Smooth muscle cell (in vitro differentiated cells): Measurements from ENCODE around the gene KLK4. TPM values are rescaled to one million over a fixed set of nuclear protein-coding genes. Genes with fewer than 3 reads are reported as not detected.

ENCODE experiments used
- DNase-seq: peaks from one replicate; lab custom pipeline; 2025; ENCODE audit not compliant: unreplicated experiment; lab: John Stamatoyannopoulos, UW
- H2AFZ ChIP-seq: fragments of 200-600 bp; sonication (generic); 2 replicates; pipeline ENCODE4 v1.6.0; 2016; ENCODE audit warnings: antibody characterized with exemption, low read depth, mild to moderate bottlenecking
- H3F3A ChIP-seq: fragments of 200-600 bp; sonication (generic); 2 replicates; pipeline ENCODE4 v1.6.0; 2017; ENCODE audit warnings: antibody characterized with exemption, low read depth
- H3K27ac ChIP-seq: fragments of 200-600 bp; sonication (generic); 2 replicates; pipeline ENCODE4 v1.5.1; 2016; ENCODE audit warnings: low read depth, mild to moderate bottlenecking
- H3K27me3 ChIP-seq: fragments of 200-600 bp; sonication (generic); 2 replicates; pipeline ENCODE4 v1.6.1; 2016; ENCODE audit warnings: low read depth, mild to moderate bottlenecking
- H3K36me3 ChIP-seq: fragments of 200-600 bp; sonication (generic); 2 replicates; pipeline ENCODE4 v1.5.1; 2016; ENCODE audit warnings: low read depth
- H3K4me1 ChIP-seq: fragments of 200-600 bp; sonication (generic); 2 replicates; pipeline ENCODE4 v1.5.1; 2016; ENCODE audit warnings: low read depth
- H3K4me2 ChIP-seq: fragments of 200-600 bp; sonication (generic); 2 replicates; pipeline ENCODE4 v1.6.0; 2016; ENCODE audit warnings: mild to moderate bottlenecking
- H3K4me3 ChIP-seq: fragments of 200-600 bp; sonication (generic); 2 replicates; pipeline ENCODE4 v1.5.1; 2016; ENCODE audit warnings: mild to moderate bottlenecking
- H3K79me2 ChIP-seq: fragments of 200-600 bp; sonication (generic); 2 replicates; pipeline ENCODE4 v1.6.0; 2016; ENCODE audit warnings: low read depth, mild to moderate bottlenecking
- H3K9ac ChIP-seq: fragments of 200-600 bp; sonication (generic); 2 replicates; pipeline ENCODE4 v1.6.0; 2016; ENCODE audit warnings: low read depth
- H3K9me3 ChIP-seq: fragments of 200-600 bp; sonication (generic); replicated peaks from 2 replicates; pipeline ENCODE4 v1.5.1; 2016; ENCODE audit warnings: low read depth
- H4K20me1 ChIP-seq: fragments of 200-600 bp; sonication (generic); 2 replicates; pipeline ENCODE4 v1.6.0; 2016; ENCODE audit warnings: low read depth
- WGBS: methylation state at CpG from one replicate; pipeline ENCODE4 v1.1.7; 2016; ENCODE audit warnings: low lambda C conversion rate; 5-methylcytosine and 5-hydroxymethylcytosine counted together
- polyA plus RNA-seq: library from polyadenylated mRNA; unstranded; fragments of >200 nt; fragmentation: Nextera tagmentation; extraction: Ambion mirVana; gene quantifications from 2 replicates; pipeline ENCODE4 v1.2.1, GENCODE V29; 2016
- total RNA-seq: library from RNA; depleted of rRNA; stranded (reverse); fragments of >200 nt; gene quantifications from 2 replicates; pipeline ENCODE4 v1.2.3, GENCODE V29; 2014
- TF ChIP-seq, protein P1 (sequence below): fragments of 200-600 bp; sonication (generic); IDR thresholded peaks from 2 replicates; pipeline ENCODE4 v1.5.1; 2017; ENCODE audit warnings: borderline replicate concordance, mild to moderate bottlenecking, antibody characterized with exemption; ENCODE audit not compliant: insufficient read depth, poor library complexity, severe bottlenecking

Gene KLK4
- total and polyA plus RNA-seq, 2 experiments from 2014 or later = 0.82 TPM; not detected in 1

DNA sequence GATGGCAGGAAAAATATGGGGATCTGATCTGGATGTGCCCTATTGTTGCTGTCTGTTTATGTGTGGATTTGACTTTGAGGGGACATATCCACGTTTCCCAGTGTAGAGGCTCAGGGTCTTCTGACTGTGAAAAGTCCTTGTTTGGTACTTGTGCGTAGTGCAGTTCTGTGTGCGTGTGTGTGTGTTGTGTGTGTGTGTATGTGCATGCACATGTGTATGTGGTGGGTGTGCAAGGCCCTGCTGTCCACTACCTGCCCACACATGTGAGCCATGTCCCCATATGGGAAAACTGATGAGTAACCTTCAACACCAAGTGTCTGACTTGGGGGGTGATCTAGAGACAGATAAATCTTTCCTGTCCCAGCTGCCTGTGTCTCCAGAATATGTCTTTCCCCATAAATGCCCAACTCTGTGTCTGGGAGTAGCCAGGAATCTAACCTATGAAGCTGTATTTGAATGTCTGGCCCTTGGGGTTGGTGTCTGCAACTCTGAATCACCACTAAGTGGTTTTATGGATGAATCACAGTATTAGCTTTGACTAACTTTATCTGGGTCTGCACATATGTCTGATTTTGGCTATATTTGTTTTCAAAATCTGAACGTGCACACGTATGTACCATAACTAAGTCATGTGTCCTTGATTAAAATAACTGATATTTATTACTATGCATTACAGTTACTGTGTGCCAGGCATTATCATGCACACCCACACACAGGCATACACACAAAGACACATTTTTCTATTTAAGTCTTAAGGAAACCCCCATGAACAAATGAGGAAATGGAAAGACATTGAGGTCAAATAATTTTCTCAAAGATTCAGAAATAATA is 20.6 kb downstream of the KLK4 start:
- Histone ChIP-seq H3K27me3 (no peaks in the 10 kb centered on the region), H3K9ac (peak overlapping the region; percentile 7), H3K9me3 (no peaks in the 10 kb centered on the region), H3K4me1 (no peaks in the 10 kb centered on the region), H2AFZ (no peak overlapping the region), H3K36me3 (no peaks in the 10 kb centered on the region), H3K4me2 (no peak overlapping the region), H3K27ac (peak overlapping the region; percentile 82), H3K79me2 (no peaks in the 10 kb centered on the region), H3K4me3 (no peak overlapping the region), H4K20me1 (no peaks in the 10 kb centered on the region), H3F3A (no peaks in the 10 kb centered on the region)
- DNase-seq = no peak
- TF ChIP-seq, protein P1, sequence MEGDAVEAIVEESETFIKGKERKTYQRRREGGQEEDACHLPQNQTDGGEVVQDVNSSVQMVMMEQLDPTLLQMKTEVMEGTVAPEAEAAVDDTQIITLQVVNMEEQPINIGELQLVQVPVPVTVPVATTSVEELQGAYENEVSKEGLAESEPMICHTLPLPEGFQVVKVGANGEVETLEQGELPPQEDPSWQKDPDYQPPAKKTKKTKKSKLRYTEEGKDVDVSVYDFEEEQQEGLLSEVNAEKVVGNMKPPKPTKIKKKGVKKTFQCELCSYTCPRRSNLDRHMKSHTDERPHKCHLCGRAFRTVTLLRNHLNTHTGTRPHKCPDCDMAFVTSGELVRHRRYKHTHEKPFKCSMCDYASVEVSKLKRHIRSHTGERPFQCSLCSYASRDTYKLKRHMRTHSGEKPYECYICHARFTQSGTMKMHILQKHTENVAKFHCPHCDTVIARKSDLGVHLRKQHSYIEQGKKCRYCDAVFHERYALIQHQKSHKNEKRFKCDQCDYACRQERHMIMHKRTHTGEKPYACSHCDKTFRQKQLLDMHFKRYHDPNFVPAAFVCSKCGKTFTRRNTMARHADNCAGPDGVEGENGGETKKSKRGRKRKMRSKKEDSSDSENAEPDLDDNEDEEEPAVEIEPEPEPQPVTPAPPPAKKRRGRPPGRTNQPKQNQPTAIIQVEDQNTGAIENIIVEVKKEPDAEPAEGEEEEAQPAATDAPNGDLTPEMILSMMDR = no peak
- 61% methylated on average over 5 of the region's 5 CpGs for WGBS

DNA sequence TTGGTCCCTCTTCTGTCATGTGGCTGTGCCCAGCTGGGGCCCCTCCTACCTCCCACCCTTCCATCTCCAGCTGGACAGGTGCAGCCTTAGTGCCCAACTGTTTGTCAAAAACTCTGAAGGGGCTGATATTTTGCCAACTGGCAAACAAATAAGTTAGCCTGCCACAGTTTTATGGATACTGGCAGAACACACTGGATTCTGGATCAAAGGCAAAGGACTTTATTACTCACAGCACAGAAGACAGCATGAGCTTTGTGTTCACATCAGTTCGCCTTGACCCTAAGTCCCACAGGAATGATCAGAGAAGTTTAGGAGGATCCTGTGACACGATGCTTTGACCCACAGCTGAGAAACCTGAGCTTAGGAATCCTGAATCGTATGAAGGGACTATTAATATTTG is 21.6 kb downstream of the KLK4 start:
- Histone ChIP-seq H3F3A (no peaks in the 10 kb centered on the region), H3K27me3 (no peaks in the 10 kb centered on the region), H3K79me2 (no peaks in the 10 kb centered on the region), H3K36me3 (no peaks in the 10 kb centered on the region), H3K9me3 (no peaks in the 10 kb centered on the region), H3K4me3 (no peak overlapping the region), H2AFZ (no peak overlapping the region), H3K4me1 (no peaks in the 10 kb centered on the region), H3K27ac (peak overlapping the region; percentile 82), H3K4me2 (no peak overlapping the region), H4K20me1 (no peaks in the 10 kb centered on the region), H3K9ac (no peak overlapping the region)
- DNase-seq = no peak
- WGBS = 62% methylated on average over 3 of the region's 3 CpGs
- TF ChIP-seq, protein P1 = no peak

DNA sequence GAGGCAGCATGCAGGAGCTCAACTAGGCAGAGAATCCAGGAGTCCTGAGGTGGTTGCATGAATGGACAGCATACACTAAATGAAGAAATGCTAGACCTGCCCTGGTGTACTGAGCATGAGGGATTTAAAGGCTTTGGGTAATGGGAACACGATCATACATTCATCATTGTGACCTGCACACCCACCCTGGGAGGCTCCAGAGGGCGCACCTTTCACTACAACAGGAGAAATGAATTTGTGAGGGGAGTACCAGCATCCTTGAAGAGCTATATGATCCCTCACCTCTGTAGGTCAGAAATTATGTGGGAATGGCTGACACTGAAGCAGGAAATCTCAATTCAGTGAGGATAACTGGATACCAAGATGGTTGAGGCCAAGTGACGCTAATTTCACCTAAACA is 29.0 kb downstream of the KLK4 start:
- Histone ChIP-seq H3K27ac (no peak overlapping the region), H2AFZ (no peak overlapping the region), H4K20me1 (no peaks in the 10 kb centered on the region), H3K36me3 (no peaks in the 10 kb centered on the region), H3K27me3 (peaks cover 14% of the 10 kb centered on the region), H3K4me3 (no peak overlapping the region), H3K4me2 (no peak overlapping the region), H3K9me3 (no peaks in the 10 kb centered on the region), H3F3A (no peaks in the 10 kb centered on the region), H3K79me2 (no peaks in the 10 kb centered on the region), H3K4me1 (no peaks in the 10 kb centered on the region), H3K9ac (no peak overlapping the region)
- no peak for DNase-seq
- TF ChIP-seq, protein P1 = no peak
- WGBS = 55% methylated on average over 3 of the region's 3 CpGs

DNA sequence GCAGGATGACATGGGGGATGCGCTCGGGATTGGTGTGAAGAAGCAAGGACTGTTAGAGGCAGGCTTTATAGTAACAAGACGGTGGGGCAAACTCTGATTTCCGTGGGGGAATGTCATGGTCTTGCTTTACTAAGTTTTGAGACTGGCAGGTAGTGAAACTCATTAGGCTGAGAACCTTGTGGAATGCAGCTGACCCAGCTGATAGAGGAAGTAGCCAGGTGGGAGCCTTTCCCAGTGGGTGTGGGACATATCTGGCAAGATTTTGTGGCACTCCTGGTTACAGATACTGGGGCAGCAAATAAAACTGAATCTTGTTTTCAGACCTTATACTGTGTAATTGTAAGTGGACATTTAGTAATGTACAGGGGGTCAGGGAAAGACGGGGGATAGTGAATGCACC is 31.0 kb downstream of the KLK4 start:
- Histone ChIP-seq H3K9ac (no peak overlapping the region), H3K4me2 (no peak overlapping the region), H3K79me2 (no peaks in the 10 kb centered on the region), H3K4me1 (no peaks in the 10 kb centered on the region), H3K4me3 (no peak overlapping the region), H3K27me3 (peaks cover 20% of the 10 kb centered on the region), H2AFZ (no peak overlapping the region), H4K20me1 (no peaks in the 10 kb centered on the region), H3K36me3 (no peaks in the 10 kb centered on the region), H3K9me3 (no peaks in the 10 kb centered on the region), H3F3A (no peaks in the 10 kb centered on the region), H3K27ac (no peak overlapping the region)
- TF ChIP-seq, protein P1 = no peak
- WGBS = 79% methylated on average over 5 of the region's 5 CpGs
- no peak for DNase-seq
